NT2/D1 (cell line): ENCODE measurements around the gene CIBAR2.

Experiments
- DNase-seq: peaks from one replicate; pipeline ENCODE4 v3.0.0-alpha.2; 2011; ENCODE audit warnings: low read depth, low spot score
- H3K27me3 ChIP-seq: 2 replicates; pipeline ENCODE4 v1.6.0; 2011; ENCODE audit warnings: mild to moderate bottlenecking; ENCODE audit not compliant: insufficient read length, insufficient read depth
- H3K36me3 ChIP-seq: 2 replicates; pipeline ENCODE4 v1.6.1; 2011; ENCODE audit warnings: mild to moderate bottlenecking, low read length, mixed read lengths; ENCODE audit not compliant: insufficient read depth, insufficient read length
- H3K4me1 ChIP-seq: 2 replicates; pipeline ENCODE4 v1.5.1; 2011; ENCODE audit not compliant: insufficient read depth, insufficient read length
- H3K4me3 ChIP-seq: 2 replicates; pipeline ENCODE4 v1.5.1; 2011; ENCODE audit warnings: low read depth; ENCODE audit not compliant: insufficient read length
- H3K9ac ChIP-seq: 2 replicates; pipeline ENCODE4 v1.6.0; 2011; ENCODE audit warnings: low read depth; ENCODE audit not compliant: insufficient read length
- H3K9me3 ChIP-seq: 2 replicates; pipeline ENCODE4 v1.5.1; 2011; ENCODE audit warnings: mild to moderate bottlenecking, low read length; ENCODE audit not compliant: insufficient read depth
- SUZ12 ChIP-seq: IDR thresholded peaks from 2 replicates; pipeline ENCODE4 v1.6.1; 2011; ENCODE audit not compliant: insufficient read length, insufficient read depth; ENCODE audit errors: extremely low read depth
- YY1 ChIP-seq: IDR thresholded peaks from 2 replicates; pipeline ENCODE4 v1.6.1; 2011; ENCODE audit not compliant: insufficient read length, insufficient read depth
- ZNF274 ChIP-seq: IDR thresholded peaks from 2 replicates; pipeline ENCODE4 v1.6.1; 2011; ENCODE audit warnings: mild to moderate bottlenecking, low read depth, low read length

The CIBAR2 gene

DNA sequence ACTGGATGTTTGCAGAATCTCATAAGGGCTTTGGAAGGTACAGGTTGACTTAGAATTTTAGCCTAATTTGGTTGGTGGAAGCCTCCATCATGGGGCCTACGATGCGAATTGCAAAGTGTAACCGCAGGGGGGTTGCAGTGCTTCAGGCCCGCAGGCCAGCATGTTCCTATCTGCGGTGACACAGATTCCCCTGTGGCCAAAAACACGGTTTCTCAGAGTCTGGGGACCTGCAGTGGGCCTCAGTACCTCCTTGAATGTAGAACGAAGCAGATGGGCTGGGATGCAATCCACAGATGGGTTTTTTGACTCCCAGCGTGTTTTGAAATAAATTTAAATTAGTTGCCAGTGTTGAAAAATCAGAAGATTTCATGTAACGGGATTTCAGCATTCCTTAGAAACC lies 49.9 kb downstream of the CIBAR2 start:
- no peak overlapping the region for H3K4me3 ChIP-seq
- no peak overlapping the region for H3K9ac ChIP-seq
- H3K27me3 ChIP-seq = no peaks in the 10 kb centered on the region
- TF ChIP-seq YY1 = no peak
- no peak for TF ChIP-seq SUZ12
- no peak for TF ChIP-seq ZNF274
- H3K9me3 ChIP-seq = no peaks in the 10 kb centered on the region
- DNase-seq = no peak
- peaks cover 6% of the 10 kb centered on the region for H3K36me3 ChIP-seq
- peaks cover 16% of the 10 kb centered on the region for H3K4me1 ChIP-seq

DNA sequence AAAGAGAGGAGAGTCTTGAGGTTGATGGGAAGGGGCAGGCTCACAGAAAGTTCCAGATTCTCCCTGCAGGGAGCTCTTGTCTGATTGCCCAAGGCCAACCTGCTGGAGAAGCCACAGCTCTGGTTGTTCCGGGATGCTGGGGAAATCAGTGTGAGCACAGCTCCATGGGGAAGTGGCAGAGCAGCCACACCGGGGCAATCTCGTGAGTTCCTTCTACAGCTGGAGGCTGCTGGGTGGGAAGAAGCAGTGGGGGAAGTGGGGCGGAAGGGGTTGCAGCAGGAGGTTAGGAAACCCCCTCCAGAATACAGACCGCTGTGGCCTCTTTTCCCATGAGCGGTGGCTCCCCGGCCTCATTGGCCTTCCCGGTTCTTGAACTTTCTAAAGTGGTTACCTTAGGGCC lies 50.7 kb downstream of the CIBAR2 start:
- Histone ChIP-seq H3K27me3 (no peaks in the 10 kb centered on the region), H3K4me3 (no peak overlapping the region), H3K9me3 (no peaks in the 10 kb centered on the region), H3K9ac (no peak overlapping the region), H3K4me1 (peaks cover 17% of the 10 kb centered on the region), H3K36me3 (no peaks in the 10 kb centered on the region)
- DNase-seq = no peak
- TF ChIP-seq SUZ12 (no peak), YY1 (no peak), ZNF274 (no peak)

- Histone ChIP-seq H3K4me1 (peaks cover 26% of the 10 kb centered on the region), H3K27me3 (no peaks in the 10 kb centered on the region), H3K36me3 (no peaks in the 10 kb centered on the region), H3K9me3 (no peaks in the 10 kb centered on the region), H3K9ac (no peak overlapping the region), H3K4me3 (no peak overlapping the region)
- no peak for DNase-seq
- no peak for TF ChIP-seq ZNF274
- TF ChIP-seq YY1 = no peak
- no peak for TF ChIP-seq SUZ12
Measured at GRCh38 chr16:85058909-85059308, 53.4 kb downstream of the CIBAR2 start.

DNA sequence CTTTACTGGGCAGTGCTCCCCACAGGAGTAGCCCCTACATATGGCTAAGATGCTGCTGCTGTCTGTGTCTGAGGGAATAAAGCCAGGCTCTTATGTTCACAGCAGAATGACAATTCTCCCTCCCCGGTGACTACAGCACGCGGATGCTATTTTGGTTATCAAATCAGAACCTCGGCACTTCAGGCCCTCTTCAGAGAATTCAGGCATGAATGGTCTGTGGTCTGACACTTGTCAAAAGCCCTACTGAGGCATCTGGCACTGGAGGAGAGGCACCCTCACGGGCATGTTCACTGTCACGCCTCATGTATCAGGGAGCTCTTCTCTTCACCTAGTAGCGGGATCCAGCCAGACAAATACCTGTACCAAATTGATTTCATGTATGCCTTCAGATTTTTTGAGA lies 54.3 kb downstream of the CIBAR2 start:
- H3K27me3 ChIP-seq = no peaks in the 10 kb centered on the region
- H3K4me3 ChIP-seq = no peak overlapping the region
- H3K4me1 ChIP-seq = peaks cover 23% of the 10 kb centered on the region
- no peak for TF ChIP-seq SUZ12
- no peak for TF ChIP-seq ZNF274
- TF ChIP-seq YY1 = no peak
- H3K9me3 ChIP-seq = no peaks in the 10 kb centered on the region
- H3K9ac ChIP-seq = no peak overlapping the region
- no peaks in the 10 kb centered on the region for H3K36me3 ChIP-seq
- DNase-seq = no peak

DNA sequence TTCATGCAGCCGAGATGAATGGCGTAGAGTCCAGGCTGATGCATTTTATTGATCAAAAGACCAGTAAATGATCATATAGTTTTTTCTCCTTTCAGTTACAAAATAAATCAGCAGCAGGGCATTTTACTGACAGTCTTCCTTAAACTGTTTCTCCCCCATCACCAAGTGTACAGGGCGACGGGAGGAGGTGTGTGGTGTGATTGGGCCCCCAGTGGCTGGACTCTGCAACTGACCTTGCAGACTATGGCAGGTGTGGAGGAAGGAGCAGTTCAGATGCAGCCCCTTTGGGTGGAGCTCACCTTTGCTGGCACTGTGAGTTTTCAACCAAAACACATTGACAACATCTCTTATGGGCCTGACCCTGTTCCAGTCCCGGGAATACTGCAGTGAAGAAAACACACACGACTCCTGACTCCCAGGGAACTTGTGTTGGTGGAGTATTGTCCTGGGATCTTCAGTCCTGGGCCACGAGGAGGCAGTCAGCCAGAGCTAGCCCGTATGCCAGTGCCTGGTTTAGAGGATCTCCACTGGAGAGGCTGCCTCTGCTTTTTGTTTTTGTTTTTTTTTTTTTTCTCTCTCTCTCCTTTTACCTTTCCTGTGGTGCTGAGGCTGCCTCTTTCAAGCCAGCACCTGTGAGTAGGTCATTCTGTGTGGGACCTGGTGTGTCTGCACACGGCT lies 54.9 kb downstream of the CIBAR2 start:
- H3K9ac ChIP-seq = no peak overlapping the region
- H3K27me3 ChIP-seq = no peaks in the 10 kb centered on the region
- no peaks in the 10 kb centered on the region for H3K36me3 ChIP-seq
- TF ChIP-seq ZNF274 (no peak), SUZ12 (no peak), YY1 (no peak)
- DNase-seq = no peak
- no peak overlapping the region for H3K4me3 ChIP-seq
- peaks cover 18% of the 10 kb centered on the region for H3K4me1 ChIP-seq
- H3K9me3 ChIP-seq = no peaks in the 10 kb centered on the region

DNA sequence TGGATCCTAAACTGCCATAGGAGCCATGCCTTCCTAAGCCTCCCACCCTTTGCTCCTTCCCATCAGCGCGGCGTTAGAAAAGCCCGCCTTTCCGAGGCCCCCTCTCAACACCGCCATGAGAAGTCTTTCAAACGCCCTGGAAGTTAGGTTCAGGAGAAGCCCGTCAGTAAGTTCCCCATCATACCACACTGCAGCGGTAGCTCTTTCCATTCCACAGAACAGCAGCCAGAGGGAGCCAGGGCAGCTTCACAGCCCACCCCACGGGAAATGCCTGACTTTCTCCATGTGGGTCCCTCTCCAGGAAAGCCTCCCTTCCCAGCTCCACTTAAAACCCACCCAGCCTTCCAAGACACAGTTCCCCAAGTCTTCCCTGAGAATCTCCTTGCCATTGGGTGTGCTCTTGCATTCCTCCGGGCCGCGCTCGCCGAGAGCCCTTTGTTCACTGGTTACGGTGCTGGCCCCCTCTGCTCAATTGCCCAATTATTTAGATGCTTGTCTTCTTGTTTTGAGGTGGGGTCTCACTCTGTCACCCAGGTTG lies 56.0 kb downstream of the CIBAR2 start:
- Histone ChIP-seq H3K9ac (no peak overlapping the region), H3K9me3 (no peaks in the 10 kb centered on the region), H3K4me3 (no peak overlapping the region), H3K27me3 (no peaks in the 10 kb centered on the region), H3K4me1 (peaks cover 12% of the 10 kb centered on the region), H3K36me3 (no peaks in the 10 kb centered on the region)
- TF ChIP-seq ZNF274 (no peak), SUZ12 (no peak), YY1 (no peak)
- no peak for DNase-seq

GRCh38 chr16:85055493-85056210 lies 56.6 kb downstream of the CIBAR2 start:
- peaks cover 12% of the 10 kb centered on the region for H3K4me1 ChIP-seq
- H3K4me3 ChIP-seq = no peak overlapping the region
- H3K27me3 ChIP-seq = no peaks in the 10 kb centered on the region
- H3K36me3 ChIP-seq = no peaks in the 10 kb centered on the region
- DNase-seq = no peak
- no peak overlapping the region for H3K9ac ChIP-seq
- H3K9me3 ChIP-seq = no peaks in the 10 kb centered on the region
- TF ChIP-seq YY1 (no peak), SUZ12 (no peak), ZNF274 (no peak)
